Astrocyte (in vitro differentiated cells and primary cell): ENCODE results near the gene PRKG1. TPM values are rescaled to one million over a fixed set of nuclear protein-coding genes. Genes with fewer than 3 reads are reported as not detected.

Experiments
- DNase-seq: peaks from one replicate; pipeline ENCODE4 v3.0.0-alpha.2; 2010; ENCODE audit warnings: low read depth
- FAIRE-seq: peaks from 2 replicates; lab custom pipeline; 2011; peaks lifted over from hg19 to GRCh38; lab: Jason Lieb, UNC
- H2AFZ ChIP-seq: 2 replicates; pipeline ENCODE4 v1.6.0; 2012; ENCODE audit warnings: low read depth, low read length, inconsistent platforms
- H3K27ac ChIP-seq: 2 replicates; pipeline ENCODE4 v1.5.1; 2011; ENCODE audit warnings: low read depth, low read length, inconsistent platforms
- H3K27me3 ChIP-seq: 2 replicates; pipeline ENCODE4 v1.6.0; 2011; ENCODE audit warnings: low read length, inconsistent platforms; ENCODE audit not compliant: insufficient read depth
- H3K36me3 ChIP-seq: 2 replicates; pipeline ENCODE4 v1.5.1; 2011; ENCODE audit warnings: low read length, inconsistent platforms; ENCODE audit not compliant: insufficient read depth
- H3K4me1 ChIP-seq: 2 replicates; pipeline ENCODE4 v1.5.1; 2011; ENCODE audit warnings: low read length, inconsistent platforms; ENCODE audit not compliant: insufficient read depth
- H3K4me2 ChIP-seq: 2 replicates; pipeline ENCODE4 v1.6.0; 2012; ENCODE audit warnings: low read length, inconsistent platforms
- H3K4me3 ChIP-seq: 2 replicates; pipeline ENCODE4 v1.5.1; 2011; ENCODE audit warnings: low read depth, mild to moderate bottlenecking, low read length, inconsistent platforms; ENCODE audit not compliant: insufficient read depth
- H3K79me2 ChIP-seq: 2 replicates; pipeline ENCODE4 v1.6.0; 2012; ENCODE audit warnings: mild to moderate bottlenecking, low read length, inconsistent platforms; ENCODE audit not compliant: insufficient read depth
- H3K9ac ChIP-seq: 2 replicates; pipeline ENCODE4 v1.6.0; 2012; ENCODE audit warnings: mild to moderate bottlenecking, low read length, inconsistent platforms
- H3K9me3 ChIP-seq: 2 replicates; pipeline ENCODE4 v1.5.1; 2012; ENCODE audit warnings: low read depth, mild to moderate bottlenecking, low read length, inconsistent platforms; ENCODE audit not compliant: insufficient read depth
- H4K20me1 ChIP-seq: 2 replicates; pipeline ENCODE4 v1.6.0; 2012; ENCODE audit warnings: low read length, inconsistent platforms; ENCODE audit not compliant: insufficient read depth
- H3K27ac Mint-ChIP-seq: one replicate; pipeline ENCODE4 v1.8.0; 2021; ENCODE audit warnings: mild to moderate bottlenecking, mixed read lengths; ENCODE audit not compliant: unreplicated experiment
- H3K27me3 Mint-ChIP-seq: one replicate; pipeline ENCODE4 v1.8.0; 2021; ENCODE audit warnings: low read depth, mixed read lengths; ENCODE audit not compliant: unreplicated experiment
- H3K36me3 Mint-ChIP-seq: one replicate; pipeline ENCODE4 v1.8.0; 2021; ENCODE audit warnings: low read depth, mixed read lengths; ENCODE audit not compliant: unreplicated experiment
- H3K4me1 Mint-ChIP-seq: one replicate; pipeline ENCODE4 v1.8.0; 2021; ENCODE audit warnings: low read depth, mixed read lengths; ENCODE audit not compliant: unreplicated experiment
- H3K4me3 Mint-ChIP-seq: one replicate; pipeline ENCODE4 v1.8.0; 2021; ENCODE audit warnings: mild to moderate bottlenecking, moderate library complexity, mixed read lengths; ENCODE audit not compliant: unreplicated experiment
- H3K9me3 Mint-ChIP-seq: one replicate; pipeline ENCODE4 v1.8.0; 2021; ENCODE audit warnings: mild to moderate bottlenecking, mixed read lengths; ENCODE audit not compliant: unreplicated experiment
- EZH2 ChIP-seq: IDR thresholded peaks from 2 replicates; pipeline ENCODE4 v1.6.1; 2012; ENCODE audit warnings: mild to moderate bottlenecking, low read length, inconsistent platforms; ENCODE audit not compliant: insufficient read depth
- total RNA-seq: library from RNA; stranded (reverse); gene quantifications from 2 replicates; pipeline ENCODE4 v1.2.1, GENCODE V29; 2021
- TF ChIP-seq, protein P1 (sequence below): IDR thresholded peaks from 2 replicates; pipeline ENCODE4 v1.5.1; 2011; ENCODE audit warnings: low read depth, mild to moderate bottlenecking, inconsistent platforms, low read length, moderate library complexity; ENCODE audit not compliant: insufficient read depth

Gene PRKG1
- total RNA-seq, 1 donor from 2014 or later, result 3.1 TPM

DNA sequence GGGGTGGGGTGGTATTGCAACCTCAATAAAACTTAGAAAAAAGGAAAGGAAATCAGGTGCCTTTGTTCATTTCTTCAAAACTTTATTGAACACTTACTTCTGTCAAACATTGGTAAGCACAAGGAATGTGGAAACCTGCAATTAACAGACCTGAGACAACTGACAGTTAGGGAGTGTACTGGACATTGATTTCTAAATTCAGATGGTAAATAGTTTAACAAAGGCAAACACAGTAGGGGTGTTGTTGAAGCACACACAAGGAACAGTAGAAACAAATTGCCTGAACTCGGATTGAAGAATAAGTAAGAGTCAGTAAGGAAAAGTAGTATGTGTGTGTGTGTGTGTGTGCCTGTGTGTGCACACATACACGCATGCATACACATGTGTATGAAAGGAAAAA is 516.5 kb downstream of the PRKG1 start:
- DNase-seq (no peak), FAIRE-seq (no peak)
- Histone ChIP-seq H3K79me2 (no peaks in the 10 kb centered on the region), H2AFZ (no peak overlapping the region), H3K27ac (no peak overlapping the region), H3K4me2 (no peak overlapping the region), H3K4me3 (no peak overlapping the region), H3K4me1 (no peaks in the 10 kb centered on the region), H3K9me3 (no peaks in the 10 kb centered on the region), H3K9ac (no peak overlapping the region), H4K20me1 (no peaks in the 10 kb centered on the region), H3K27me3 (no peaks in the 10 kb centered on the region), H3K36me3 (no peaks in the 10 kb centered on the region)
- Mint-ChIP-seq H3K4me1 (no peaks in the 10 kb centered on the region), H3K27me3 (no peaks in the 10 kb centered on the region), H3K9me3 (no peaks in the 10 kb centered on the region), H3K36me3 (no peaks in the 10 kb centered on the region), H3K4me3 (no peak overlapping the region), H3K27ac (no peak overlapping the region)
- TF ChIP-seq, protein P1, sequence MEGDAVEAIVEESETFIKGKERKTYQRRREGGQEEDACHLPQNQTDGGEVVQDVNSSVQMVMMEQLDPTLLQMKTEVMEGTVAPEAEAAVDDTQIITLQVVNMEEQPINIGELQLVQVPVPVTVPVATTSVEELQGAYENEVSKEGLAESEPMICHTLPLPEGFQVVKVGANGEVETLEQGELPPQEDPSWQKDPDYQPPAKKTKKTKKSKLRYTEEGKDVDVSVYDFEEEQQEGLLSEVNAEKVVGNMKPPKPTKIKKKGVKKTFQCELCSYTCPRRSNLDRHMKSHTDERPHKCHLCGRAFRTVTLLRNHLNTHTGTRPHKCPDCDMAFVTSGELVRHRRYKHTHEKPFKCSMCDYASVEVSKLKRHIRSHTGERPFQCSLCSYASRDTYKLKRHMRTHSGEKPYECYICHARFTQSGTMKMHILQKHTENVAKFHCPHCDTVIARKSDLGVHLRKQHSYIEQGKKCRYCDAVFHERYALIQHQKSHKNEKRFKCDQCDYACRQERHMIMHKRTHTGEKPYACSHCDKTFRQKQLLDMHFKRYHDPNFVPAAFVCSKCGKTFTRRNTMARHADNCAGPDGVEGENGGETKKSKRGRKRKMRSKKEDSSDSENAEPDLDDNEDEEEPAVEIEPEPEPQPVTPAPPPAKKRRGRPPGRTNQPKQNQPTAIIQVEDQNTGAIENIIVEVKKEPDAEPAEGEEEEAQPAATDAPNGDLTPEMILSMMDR, result no peak
- no peak for TF ChIP-seq EZH2

DNA sequence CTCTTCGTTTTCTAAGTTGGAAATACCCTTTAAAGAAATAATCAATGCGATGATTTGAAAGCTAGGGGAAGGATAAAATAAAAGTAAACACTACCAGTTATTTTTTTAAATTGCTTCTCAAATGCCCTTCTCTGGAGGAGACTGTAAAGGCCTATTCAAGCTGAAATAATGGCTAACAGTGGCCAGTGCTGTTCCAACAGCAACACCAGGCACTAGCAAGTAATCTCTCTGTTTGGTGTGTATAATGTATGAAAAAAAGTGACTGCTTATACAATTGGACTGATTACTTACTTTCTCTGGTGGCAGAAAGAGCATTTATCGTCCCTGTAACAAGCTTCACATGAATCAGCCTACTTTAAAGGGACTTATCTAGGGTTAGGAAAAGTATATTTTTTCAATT is 522.4 kb downstream of the PRKG1 start:
- H3K27me3 ChIP-seq, result no peaks in the 10 kb centered on the region
- no peak overlapping the region for H3K27ac ChIP-seq
- no peak overlapping the region for H2AFZ ChIP-seq
- H3K4me3 Mint-ChIP-seq, result no peak overlapping the region
- H3K79me2 ChIP-seq, result no peaks in the 10 kb centered on the region
- no peaks in the 10 kb centered on the region for H3K36me3 Mint-ChIP-seq
- H3K9me3 Mint-ChIP-seq, result no peaks in the 10 kb centered on the region
- no peak overlapping the region for H3K4me2 ChIP-seq
- no peaks in the 10 kb centered on the region for H3K4me1 Mint-ChIP-seq
- H4K20me1 ChIP-seq, result no peaks in the 10 kb centered on the region
- peak; percentile 55 for FAIRE-seq
- TF ChIP-seq EZH2, result no peak
- H3K27me3 Mint-ChIP-seq, result no peaks in the 10 kb centered on the region
- no peak for DNase-seq
- H3K4me3 ChIP-seq, result no peak overlapping the region
- no peaks in the 10 kb centered on the region for H3K9me3 ChIP-seq
- no peak overlapping the region for H3K9ac ChIP-seq
- H3K27ac Mint-ChIP-seq, result no peak overlapping the region
- H3K4me1 ChIP-seq, result no peaks in the 10 kb centered on the region
- no peaks in the 10 kb centered on the region for H3K36me3 ChIP-seq

DNA sequence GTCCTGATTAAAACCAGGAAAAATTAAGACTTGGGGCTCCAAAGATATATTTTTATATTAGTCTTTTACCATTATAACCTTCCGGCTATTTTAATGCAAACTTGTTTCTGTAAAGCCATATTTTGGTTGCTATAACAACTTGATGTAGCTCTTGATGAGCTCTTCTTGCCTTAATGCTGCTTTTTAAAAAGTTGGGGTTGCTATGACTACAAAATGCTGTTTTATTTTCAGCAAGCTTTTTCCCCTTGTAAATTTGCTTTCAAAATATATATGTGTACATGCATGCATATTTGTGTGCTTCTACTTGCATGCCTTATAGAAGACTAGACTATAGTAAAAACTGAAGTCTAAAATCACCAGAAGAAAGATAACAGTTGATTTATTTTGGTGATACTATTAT is 525.4 kb downstream of the PRKG1 start:
- TF ChIP-seq EZH2, result no peak
- TF ChIP-seq, protein P1, result no peak
- Histone ChIP-seq H3K27me3 (no peaks in the 10 kb centered on the region), H3K36me3 (no peaks in the 10 kb centered on the region), H3K4me3 (no peak overlapping the region), H3K79me2 (no peaks in the 10 kb centered on the region), H3K9ac (no peak overlapping the region), H3K4me1 (no peaks in the 10 kb centered on the region), H4K20me1 (no peaks in the 10 kb centered on the region), H3K9me3 (no peaks in the 10 kb centered on the region), H2AFZ (no peak overlapping the region), H3K4me2 (no peak overlapping the region), H3K27ac (no peak overlapping the region)
- H3K9me3 Mint-ChIP-seq, result no peaks in the 10 kb centered on the region
- H3K27ac Mint-ChIP-seq, result no peak overlapping the region
- no peaks in the 10 kb centered on the region for H3K4me1 Mint-ChIP-seq
- no peaks in the 10 kb centered on the region for H3K27me3 Mint-ChIP-seq
- no peak for DNase-seq
- no peaks in the 10 kb centered on the region for H3K36me3 Mint-ChIP-seq
- FAIRE-seq, result no peak
- H3K4me3 Mint-ChIP-seq, result no peak overlapping the region
